Gastrocnemius medialis (tissue), 4 donors: ENCODE measurements around the gene LYRM7.

Experiments
- CTCF ChIP-seq, 5 experiments: fragments of 450-650 bp in 3 of 5; fragments of 200-600 bp in 2 of 5; sonication (generic) in 2 of 5; IDR thresholded peaks in 4 of 5; conservative IDR thresholded peaks in 1 of 5; 1 replicate in 4 of 5; 2 replicates in 1 of 5; pipeline ENCODE4 v1.5.1; 2016 to 2019; ENCODE audit warnings: antibody characterized with exemption in 5 of 5, mild to moderate bottlenecking in 3 of 5, moderate library complexity in 3 of 5
- POLR2A ChIP-seq, 2 donors: fragments of 450-650 bp; IDR thresholded peaks; one replicate each; pipeline ENCODE4 v1.6.1; 2017; ENCODE audit warnings: antibody characterized with exemption in 2 of 2, mild to moderate bottlenecking in 2 of 2, moderate library complexity in 2 of 2

GRCh38 chr5:131214609-131215227, 44.0 kb downstream of the LYRM7 start:
- TF ChIP-seq POLR2A (IDR thresholded peaks at IDR 0.05) (no peak), CTCF (IDR thresholded peaks at IDR 0.05 in 4 of 5, conservative IDR thresholded peaks at IDR 0.05 in 1 of 5) (no peak)
